Memory B cell (primary cell): ENCODE results near the gene LRWD1.
"Not testable (repeated sequence)": the region's sequence is repeated elsewhere in the genome, so short reads cannot be mapped to it uniquely, and the experiment has no call there.

Source experiments
- ATAC-seq: fragments of 150-1000 bp; cut with Tn5 transposase; 2 replicates; pipeline ENCODE4 v1.10.0; 2021; ENCODE audit warnings: low read depth, mild to moderate bottlenecking, moderate library complexity
- DNase-seq, 2 donors: peaks; one replicate each; pipeline ENCODE4 v3.0.0; 2022; ENCODE audit warnings: low spot score in 2 of 2
- H3K27ac Mint-ChIP-seq: one replicate; pipeline ENCODE4 v1.8.0; 2022; ENCODE audit warnings: mild to moderate bottlenecking, moderate library complexity, mixed read lengths
- H3K27me3 Mint-ChIP-seq: one replicate; pipeline ENCODE4 v1.8.0; 2022; ENCODE audit warnings: mixed read lengths
- H3K36me3 Mint-ChIP-seq: one replicate; pipeline ENCODE4 v1.8.0; 2022; ENCODE audit warnings: mild to moderate bottlenecking, mixed read lengths
- H3K4me1 Mint-ChIP-seq: one replicate; pipeline ENCODE4 v1.8.0; 2022; ENCODE audit warnings: mixed read lengths
- H3K4me3 Mint-ChIP-seq: one replicate; pipeline ENCODE4 v1.8.0; 2022; ENCODE audit warnings: mild to moderate bottlenecking, moderate library complexity, mixed read lengths
- H3K9me3 Mint-ChIP-seq: one replicate; pipeline ENCODE4 v1.8.0; 2022; ENCODE audit warnings: mixed read lengths

LRWD1 gene

GRCh38 chr7:102511860-102512522 is 47.2 kb downstream of the LRWD1 start:
- H3K4me3 Mint-ChIP-seq = peak overlapping the region; percentile 50
- not testable (repeated sequence) for H3K9me3 Mint-ChIP-seq, H3K4me1 Mint-ChIP-seq

GRCh38 chr7:102512642-102513221 is 47.9 kb downstream of the LRWD1 start:
- peak in 1 of 2 donors; percentile 46 for DNase-seq
- not testable (repeated sequence) for H3K4me1 Mint-ChIP-seq, H3K27ac Mint-ChIP-seq, H3K9me3 Mint-ChIP-seq, ATAC-seq, H3K27me3 Mint-ChIP-seq, H3K36me3 Mint-ChIP-seq
- H3K4me3 Mint-ChIP-seq = peak overlapping the region; percentile 50

More at GRCh38 chr7:102511860-102512522, 47.2 kb downstream of the LRWD1 start:
- not testable (repeated sequence) for H3K27ac Mint-ChIP-seq, H3K27me3 Mint-ChIP-seq, H3K36me3 Mint-ChIP-seq, DNase-seq
- ATAC-seq = peak; percentile 51

- H3K9me3 Mint-ChIP-seq, H3K27me3 Mint-ChIP-seq, DNase-seq, H3K27ac Mint-ChIP-seq, H3K4me3 Mint-ChIP-seq, H3K36me3 Mint-ChIP-seq, H3K4me1 Mint-ChIP-seq: not testable (repeated sequence)
- ATAC-seq = peak; percentile 42
Measured at GRCh38 chr7:102514881-102515721, 50.3 kb downstream of the LRWD1 start.

GRCh38 chr7:102515889-102516288 is 51.1 kb downstream of the LRWD1 start:
- not testable (repeated sequence) for H3K27ac Mint-ChIP-seq, ATAC-seq, H3K9me3 Mint-ChIP-seq, H3K4me3 Mint-ChIP-seq, H3K4me1 Mint-ChIP-seq, H3K27me3 Mint-ChIP-seq, DNase-seq, H3K36me3 Mint-ChIP-seq

DNA sequence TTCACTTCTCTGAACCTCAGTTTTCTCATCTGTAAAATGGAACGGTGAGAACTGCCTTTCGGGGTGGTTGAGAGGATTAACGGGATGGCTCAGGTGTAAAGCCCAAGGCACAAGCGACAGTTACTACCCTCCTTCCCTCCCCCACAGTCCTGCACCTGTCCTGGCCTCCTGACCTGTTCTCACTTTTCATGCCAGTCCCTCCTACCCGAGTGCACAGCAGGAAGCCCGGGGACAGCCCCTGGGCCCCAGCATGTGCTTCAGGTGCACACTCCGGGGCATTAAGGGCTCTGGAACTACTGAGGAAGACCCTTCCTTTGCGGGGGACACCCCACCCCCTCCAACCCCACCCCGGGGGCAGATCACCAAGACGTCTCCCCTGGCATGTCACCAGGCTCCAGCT is 52.2 kb downstream of the LRWD1 start:
- not testable (repeated sequence) for H3K4me1 Mint-ChIP-seq, H3K9me3 Mint-ChIP-seq, H3K36me3 Mint-ChIP-seq, H3K27ac Mint-ChIP-seq, DNase-seq, H3K4me3 Mint-ChIP-seq, H3K27me3 Mint-ChIP-seq
- ATAC-seq = peak; percentile 16

DNA sequence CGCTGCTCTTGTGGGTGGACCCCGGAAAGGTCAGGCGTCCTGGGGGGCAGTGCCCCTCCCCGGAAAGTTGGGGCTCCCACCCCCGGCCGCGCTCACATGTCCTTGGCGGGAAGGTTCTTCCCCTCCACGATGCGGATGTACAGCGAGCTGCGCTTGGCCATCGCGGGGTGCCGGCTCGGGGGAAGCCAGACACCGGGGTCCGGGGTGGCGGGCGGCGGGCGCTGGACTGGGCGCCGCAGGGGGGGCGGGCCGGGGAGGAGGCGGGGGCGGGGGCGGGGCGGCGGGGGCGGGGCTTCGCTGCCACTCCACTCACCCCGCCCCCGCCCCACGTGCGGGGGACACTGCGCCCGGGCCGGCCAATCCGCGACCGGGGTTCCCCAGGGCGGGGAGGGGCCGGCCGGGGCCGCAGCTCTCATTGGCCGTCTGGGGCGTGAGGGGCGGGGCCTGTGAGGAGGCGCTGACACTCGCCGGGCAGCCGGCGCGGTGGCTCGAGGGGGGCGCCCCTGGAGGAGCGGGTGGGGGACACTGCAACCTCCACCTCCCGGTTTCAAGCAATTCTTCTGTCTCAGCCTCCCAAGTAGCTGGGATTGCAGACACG is 52.9 kb downstream of the LRWD1 start, which contains the start of gene RASA4B:
Gene RASA4B, minus strand, starts transcription at position 228 of the 598 bp plus-strand sequence. Its CDS starts 67 bp downstream, at position 161.
- not testable (repeated sequence) for H3K27ac Mint-ChIP-seq, DNase-seq, H3K4me1 Mint-ChIP-seq, H3K27me3 Mint-ChIP-seq, H3K36me3 Mint-ChIP-seq, H3K9me3 Mint-ChIP-seq
- peak; percentile 86 for ATAC-seq
- H3K4me3 Mint-ChIP-seq = peak within 1 kb of the TSS; percentile 55

DNA sequence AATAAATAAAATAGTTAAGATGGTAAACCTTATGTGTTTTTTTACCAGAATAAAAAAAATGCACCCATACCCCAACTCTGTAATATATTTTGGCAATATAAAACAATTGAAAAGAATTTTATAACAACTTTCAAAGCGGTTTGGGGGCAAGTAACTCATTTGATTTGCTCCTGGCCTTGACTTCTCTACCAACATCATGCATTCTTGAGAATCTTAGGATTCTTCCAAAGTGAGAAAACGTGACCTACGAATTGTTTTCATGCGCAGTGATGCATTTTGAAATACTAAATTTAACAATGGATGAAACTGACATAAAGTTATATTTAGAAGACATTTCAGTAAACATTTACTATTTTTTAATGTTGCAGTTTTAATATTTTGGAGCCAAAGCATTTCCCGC is 56.0 kb downstream of the LRWD1 start:
- H3K27ac Mint-ChIP-seq, H3K4me1 Mint-ChIP-seq, H3K4me3 Mint-ChIP-seq, ATAC-seq, H3K36me3 Mint-ChIP-seq, H3K27me3 Mint-ChIP-seq, DNase-seq, H3K9me3 Mint-ChIP-seq: not testable (repeated sequence)
